Measurements from ENCODE around the gene JPH3. TPM values are rescaled to one million over a fixed set of nuclear protein-coding genes. Genes with fewer than 3 reads are reported as not detected.
"Not testable (repeated sequence)": the region's sequence is repeated elsewhere in the genome, so short reads cannot be mapped to it uniquely, and the experiment has no call there.

Gene JPH3
- total RNA-seq, 1 experiment from 2014 or later = 32.7 TPM

- H3K79me1 ChIP-seq (ENCODE audit: insufficient read depth, low read depth, low read length, poor library complexity, severe bottlenecking) = no peaks in the 10 kb centered on the region
- no peaks in the 10 kb centered on the region for H3K9me3 ChIP-seq (ENCODE audit: control insufficient read depth, low read depth, low read length)
- no peak overlapping the region for H2AFZ ChIP-seq (ENCODE audit: low read length)
- DNase-seq = no peak
- no peak overlapping the region for H3K4ac ChIP-seq (ENCODE audit: low read depth, low read length)
- no peak overlapping the region for H3K14ac ChIP-seq (ENCODE audit: insufficient read depth, low read length)
- no peak overlapping the region for H3K18ac ChIP-seq (ENCODE audit: insufficient read length, low read depth, low read length)
- peaks cover 32 to 67% (median 60%) of the 10 kb centered on the region in 3 experiments for H3K36me3 Mint-ChIP-seq (ENCODE audit: insufficient read depth in 1 of 3, low read depth in 3 of 3)
- H3K27ac ChIP-seq (ENCODE audit: insufficient read length, low read depth, low read length) = no peak overlapping the region
- no peaks in the 10 kb centered on the region for H3K23me2 ChIP-seq (ENCODE audit: insufficient read length, low read depth, low read length, poor library complexity, severe bottlenecking)
- no peak overlapping the region for H4K8ac ChIP-seq (replicated peaks; ENCODE audit: insufficient read length, low read depth, low read length)
- H2BK5ac ChIP-seq (ENCODE audit: insufficient read length, low read length) = no peak overlapping the region
- H3K23ac ChIP-seq (ENCODE audit: insufficient read length, low read depth, low read length) = no peak overlapping the region
- H3K4me1 ChIP-seq (ENCODE audit: insufficient read depth, low read length) = no peaks in the 10 kb centered on the region
- no peak overlapping the region for H3K9ac ChIP-seq (ENCODE audit: extremely low read depth, insufficient read length, low read length)
- peak overlapping the region in 1 of 3 experiments; percentile 87; a peak in 3 of 7 replicates for H3K27ac Mint-ChIP-seq
- no peak overlapping the region for H4K91ac ChIP-seq (ENCODE audit: insufficient read length, low read depth, low read length)
- TF ChIP-seq CTCF (conservative IDR thresholded peaks at IDR 0.05) = no peak
- H3K4me2 ChIP-seq (ENCODE audit: insufficient read depth, insufficient read length, low read length) = no peak overlapping the region
- no peak overlapping the region for H3K4me3 Mint-ChIP-seq
- H2BK20ac ChIP-seq (ENCODE audit: low read depth, low read length, poor library complexity, severe bottlenecking) = no peak overlapping the region
- H2BK12ac ChIP-seq (ENCODE audit: insufficient read length, low read depth, low read length) = no peak overlapping the region
- no peak overlapping the region for H2BK15ac ChIP-seq (ENCODE audit: low read depth, low read length)
- peaks cover 3 to 4% of the 10 kb centered on the region in 2 experiments; a peak in 3 of 5 replicates for H3K9me3 Mint-ChIP-seq
- no peaks in the 10 kb centered on the region for H3K4me1 Mint-ChIP-seq
- no peak overlapping the region for H3K56ac ChIP-seq (ENCODE audit: insufficient read length, low read depth, low read length)
- H2AK5ac ChIP-seq (ENCODE audit: insufficient read length, low read length) = no peak overlapping the region
- no peaks in the 10 kb centered on the region for H3K27me3 ChIP-seq (ENCODE audit: insufficient read depth, low read length)
- H4K5ac ChIP-seq (ENCODE audit: insufficient read length, low read depth, low read length) = no peak overlapping the region
- no peak overlapping the region for H3T11ph ChIP-seq (ENCODE audit: low read length)
- no peaks in the 10 kb centered on the region for H3K79me2 ChIP-seq (ENCODE audit: insufficient read depth, low read length)
- no peaks in the 10 kb centered on the region for H4K20me1 ChIP-seq (ENCODE audit: control insufficient read depth, insufficient read depth, insufficient read length)
- H3K27me3 Mint-ChIP-seq (ENCODE audit: low read depth) = no peaks in the 10 kb centered on the region; the same call in 1 of the 2 replicates
- WGBS (ENCODE audit: extremely low coverage, insufficient read length, low lambda C conversion rate) = no CpG with 5 or more reads among the region's 12 CpGs
- H2BK120ac ChIP-seq (ENCODE audit: low read depth, low read length, poor library complexity, severe bottlenecking) = no peak overlapping the region
These were observed 113.3 kb downstream of the JPH3 start for GRCh38 chr16:87715658-87716057.

- no CpG with 5 or more reads among the region's 28 CpGs for whole genome bisulfite sequencing (ENCODE audit: extremely low coverage, insufficient read length, low lambda C conversion rate)
- H3K4me2 ChIP-seq (ENCODE audit: insufficient read depth, insufficient read length, low read length); H4K91ac ChIP-seq (ENCODE audit: insufficient read length, low read depth, low read length); H3K18ac ChIP-seq (ENCODE audit: insufficient read length, low read depth, low read length); H3K79me2 ChIP-seq (ENCODE audit: insufficient read depth, low read length); H3K27ac ChIP-seq (ENCODE audit: insufficient read length, low read depth, low read length); H3K9ac ChIP-seq (ENCODE audit: extremely low read depth, insufficient read length, low read length); DNase-seq; H2BK15ac ChIP-seq (ENCODE audit: low read depth, low read length); H4K20me1 ChIP-seq (ENCODE audit: control insufficient read depth, insufficient read depth, insufficient read length); H3K27me3 ChIP-seq (ENCODE audit: insufficient read depth, low read length); H3K23me2 ChIP-seq (ENCODE audit: insufficient read length, low read depth, low read length, poor library complexity, severe bottlenecking); H3K27ac Mint-ChIP-seq; H4K8ac ChIP-seq (replicated peaks; ENCODE audit: insufficient read length, low read depth, low read length); H3K56ac ChIP-seq (ENCODE audit: insufficient read length, low read depth, low read length); H3K4me1 Mint-ChIP-seq; H2BK12ac ChIP-seq (ENCODE audit: insufficient read length, low read depth, low read length); H3K14ac ChIP-seq (ENCODE audit: insufficient read depth, low read length); H2BK5ac ChIP-seq (ENCODE audit: insufficient read length, low read length); H3K4ac ChIP-seq (ENCODE audit: low read depth, low read length); H3K9me3 Mint-ChIP-seq; H2BK120ac ChIP-seq (ENCODE audit: low read depth, low read length, poor library complexity, severe bottlenecking); H3T11ph ChIP-seq (ENCODE audit: low read length); H3K4me3 Mint-ChIP-seq; H2AFZ ChIP-seq (ENCODE audit: low read length); H2BK20ac ChIP-seq (ENCODE audit: low read depth, low read length, poor library complexity, severe bottlenecking); H4K5ac ChIP-seq (ENCODE audit: insufficient read length, low read depth, low read length); H3K23ac ChIP-seq (ENCODE audit: insufficient read length, low read depth, low read length); H3K27me3 Mint-ChIP-seq (ENCODE audit: low read depth); H2AK5ac ChIP-seq (ENCODE audit: insufficient read length, low read length); H3K4me1 ChIP-seq (ENCODE audit: insufficient read depth, low read length); H3K79me1 ChIP-seq (ENCODE audit: insufficient read depth, low read depth, low read length, poor library complexity, severe bottlenecking); H3K9me3 ChIP-seq (ENCODE audit: control insufficient read depth, low read depth, low read length): not testable (repeated sequence)
- peaks cover 46 to 80% (median 75%) of the 10 kb centered on the region in 3 experiments for H3K36me3 Mint-ChIP-seq (ENCODE audit: insufficient read depth in 1 of 3, low read depth in 3 of 3)
These were observed 116.5 kb downstream of the JPH3 start for GRCh38 chr16:87718831-87719230.

Measured in H9 (cell line).